Kasumi-1 (cell line): ENCODE results near the gene TTC21A.

ENCODE experiments used
- DNase-seq, 2 experiments: peaks; one replicate each; lab custom pipeline; 2025; lab: John Stamatoyannopoulos, UW

The TTC21A gene

GRCh38 chr3:39136533-39137434 lies 29.3 kb downstream of the TTC21A start:
- DNase-seq, result no peak

- DNase-seq, result no peak
These were observed 30.0 kb downstream of the TTC21A start for GRCh38 chr3:39137435-39137936.

GRCh38 chr3:39137991-39138803 lies 30.7 kb downstream of the TTC21A start:
- no peak for DNase-seq

GRCh38 chr3:39138804-39139415 lies 31.4 kb downstream of the TTC21A start:
- DNase-seq, result no peak

GRCh38 chr3:39139442-39139841 lies 32.0 kb downstream of the TTC21A start:
- DNase-seq, result no peak

GRCh38 chr3:39140341-39140971 lies 33.0 kb downstream of the TTC21A start:
- DNase-seq, result no peak

GRCh38 chr3:39141171-39141995 lies 33.9 kb downstream of the TTC21A start:
- DNase-seq, result no peak

- no peak for DNase-seq
These were observed 34.6 kb downstream of the TTC21A start for GRCh38 chr3:39142067-39142466.

- DNase-seq, result no peak
These were observed 35.8 kb downstream of the TTC21A start for GRCh38 chr3:39143051-39143885.

- DNase-seq, result no peak
These were observed 36.7 kb downstream of the TTC21A start for GRCh38 chr3:39144095-39144747.

- no peak for DNase-seq
These were observed 37.4 kb downstream of the TTC21A start for GRCh38 chr3:39144748-39145380.

- no peak for DNase-seq
These were observed 38.6 kb downstream of the TTC21A start for GRCh38 chr3:39146083-39146501.

GRCh38 chr3:39146611-39147591 lies 39.4 kb downstream of the TTC21A start:
- peak; percentile 77 to 78 for DNase-seq

- peak; percentile 78 to 81 for DNase-seq
These were observed 40.4 kb downstream of the TTC21A start for GRCh38 chr3:39147711-39148434.

- peak; percentile 75 to 81 for DNase-seq
These were observed 41.1 kb downstream of the TTC21A start for GRCh38 chr3:39148435-39149058.

- DNase-seq, result no peak
These were observed 41.6 kb downstream of the TTC21A start for GRCh38 chr3:39149059-39149455.
